ENCODE data around the gene NTMT1.

DNA sequence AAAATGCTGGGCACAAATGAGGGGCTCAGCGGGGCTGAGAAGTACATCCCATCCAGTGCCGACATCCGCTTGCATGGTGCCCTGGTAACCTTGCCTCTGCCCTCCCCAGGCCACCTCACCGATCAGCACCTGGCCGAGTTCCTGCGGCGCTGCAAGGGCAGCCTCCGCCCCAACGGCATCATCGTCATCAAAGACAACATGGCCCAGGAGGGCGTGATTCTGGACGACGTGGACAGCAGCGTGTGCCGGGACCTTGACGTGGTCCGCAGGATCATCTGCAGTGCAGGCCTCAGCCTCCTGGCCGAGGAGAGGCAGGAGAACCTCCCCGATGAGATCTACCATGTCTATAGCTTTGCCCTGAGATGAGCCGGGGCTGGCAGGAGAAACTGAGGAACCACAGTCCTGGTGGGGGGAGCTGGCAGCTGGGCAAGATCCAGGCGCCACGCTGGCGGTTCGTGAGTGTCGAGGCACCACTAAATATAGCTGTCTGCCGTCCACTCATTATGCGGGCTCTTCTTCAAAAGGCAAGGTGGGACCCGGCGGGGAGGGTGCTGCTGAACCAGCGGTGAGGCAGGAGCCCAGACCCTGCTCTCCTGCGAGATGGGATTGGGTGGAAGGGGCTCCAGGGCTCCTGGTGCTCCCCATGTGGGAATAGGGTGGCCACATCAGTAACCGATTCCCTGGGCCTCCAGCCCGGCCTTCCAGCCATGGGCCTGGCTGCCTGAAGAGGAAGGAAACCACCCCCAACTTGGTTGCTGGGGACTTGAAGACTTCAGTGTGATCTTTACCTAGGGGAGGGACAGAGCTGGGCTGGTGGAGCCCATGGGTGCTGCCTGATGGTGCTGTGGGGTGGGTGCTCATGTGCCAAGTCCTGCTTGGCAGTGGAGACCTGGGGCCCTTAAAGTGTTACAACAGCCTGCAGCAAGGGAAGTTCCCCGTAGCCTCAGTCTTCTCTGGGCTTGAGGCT, 9.4 kb downstream of the NTMT1 start:
- TF ChIP-seq, protein P1, sequence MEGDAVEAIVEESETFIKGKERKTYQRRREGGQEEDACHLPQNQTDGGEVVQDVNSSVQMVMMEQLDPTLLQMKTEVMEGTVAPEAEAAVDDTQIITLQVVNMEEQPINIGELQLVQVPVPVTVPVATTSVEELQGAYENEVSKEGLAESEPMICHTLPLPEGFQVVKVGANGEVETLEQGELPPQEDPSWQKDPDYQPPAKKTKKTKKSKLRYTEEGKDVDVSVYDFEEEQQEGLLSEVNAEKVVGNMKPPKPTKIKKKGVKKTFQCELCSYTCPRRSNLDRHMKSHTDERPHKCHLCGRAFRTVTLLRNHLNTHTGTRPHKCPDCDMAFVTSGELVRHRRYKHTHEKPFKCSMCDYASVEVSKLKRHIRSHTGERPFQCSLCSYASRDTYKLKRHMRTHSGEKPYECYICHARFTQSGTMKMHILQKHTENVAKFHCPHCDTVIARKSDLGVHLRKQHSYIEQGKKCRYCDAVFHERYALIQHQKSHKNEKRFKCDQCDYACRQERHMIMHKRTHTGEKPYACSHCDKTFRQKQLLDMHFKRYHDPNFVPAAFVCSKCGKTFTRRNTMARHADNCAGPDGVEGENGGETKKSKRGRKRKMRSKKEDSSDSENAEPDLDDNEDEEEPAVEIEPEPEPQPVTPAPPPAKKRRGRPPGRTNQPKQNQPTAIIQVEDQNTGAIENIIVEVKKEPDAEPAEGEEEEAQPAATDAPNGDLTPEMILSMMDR (IDR thresholded peaks at IDR 0.05; ENCODE audit: low read length): no peak
- no peak for TF ChIP-seq EZH2 (IDR thresholded peaks at IDR 0.05; ENCODE audit: borderline replicate concordance, low read length)
